ENCODE measurements around the gene SLC35F4.
"Not testable (repeated sequence)": the region's sequence is repeated elsewhere in the genome, so short reads cannot be mapped to it uniquely, and the experiment has no call there.

The SLC35F4 gene

GRCh38 chr14:57771801-57772200 lies 94.1 kb downstream of the SLC35F4 start:
- DNase-seq: no peak

- no peak for DNase-seq
Observed at GRCh38 chr14:57769863-57770523, 95.9 kb downstream of the SLC35F4 start.

- no peak for DNase-seq
Observed at GRCh38 chr14:57761800-57762199, 104.1 kb downstream of the SLC35F4 start.

GRCh38 chr14:57760896-57761295 lies 105.0 kb downstream of the SLC35F4 start:
- DNase-seq: no peak

GRCh38 chr14:57755018-57755521 lies 110.8 kb downstream of the SLC35F4 start:
- DNase-seq: no peak

- DNase-seq: no peak
Observed at GRCh38 chr14:57754527-57754926, 111.4 kb downstream of the SLC35F4 start.

GRCh38 chr14:57753821-57754220 lies 112.1 kb downstream of the SLC35F4 start:
- DNase-seq: no peak

GRCh38 chr14:57752142-57752695 lies 113.7 kb downstream of the SLC35F4 start:
- not testable (repeated sequence) for DNase-seq

GRCh38 chr14:57751400-57751799 lies 114.5 kb downstream of the SLC35F4 start:
- DNase-seq: no peak

- DNase-seq: no peak
Observed at GRCh38 chr14:57749267-57749666, 116.6 kb downstream of the SLC35F4 start.

GRCh38 chr14:57748279-57748678 lies 117.6 kb downstream of the SLC35F4 start:
- no peak for DNase-seq

- DNase-seq: no peak
Observed at GRCh38 chr14:57747036-57747435, 118.9 kb downstream of the SLC35F4 start.

GRCh38 chr14:57746563-57746962 lies 119.3 kb downstream of the SLC35F4 start:
- DNase-seq: no peak

- no peak for DNase-seq
Observed at GRCh38 chr14:57739516-57739915, 126.4 kb downstream of the SLC35F4 start.

GRCh38 chr14:57737598-57737997 lies 128.3 kb downstream of the SLC35F4 start:
- DNase-seq: no peak

- DNase-seq: no peak
Observed at GRCh38 chr14:57736391-57736790, 129.5 kb downstream of the SLC35F4 start.

- DNase-seq: no peak
Observed at GRCh38 chr14:57735276-57735675, 130.6 kb downstream of the SLC35F4 start.

GRCh38 chr14:57732463-57733285 lies 133.2 kb downstream of the SLC35F4 start:
- DNase-seq: no peak

GRCh38 chr14:57729208-57730187 lies 136.4 kb downstream of the SLC35F4 start:
- DNase-seq: no peak

- DNase-seq: no peak
Observed at GRCh38 chr14:57725399-57726077, 140.4 kb downstream of the SLC35F4 start.

GRCh38 chr14:57722141-57722540 lies 143.8 kb downstream of the SLC35F4 start:
- not testable (repeated sequence) for DNase-seq

- no peak for DNase-seq
Observed at GRCh38 chr14:57714487-57714931, 151.4 kb downstream of the SLC35F4 start.
